SIG-M5 treated with dmso at 0.1 percent for 504 hours (cell line): ENCODE results near the gene ATP8A2.
"Not testable (repeated sequence)": the region's sequence is repeated elsewhere in the genome, so short reads cannot be mapped to it uniquely, and the experiment has no call there.

ENCODE experiments used
- DNase-seq: peaks from one replicate; lab custom pipeline; 2025; ENCODE audit not compliant: unreplicated experiment; lab: John Stamatoyannopoulos, UW

Gene ATP8A2

DNA sequence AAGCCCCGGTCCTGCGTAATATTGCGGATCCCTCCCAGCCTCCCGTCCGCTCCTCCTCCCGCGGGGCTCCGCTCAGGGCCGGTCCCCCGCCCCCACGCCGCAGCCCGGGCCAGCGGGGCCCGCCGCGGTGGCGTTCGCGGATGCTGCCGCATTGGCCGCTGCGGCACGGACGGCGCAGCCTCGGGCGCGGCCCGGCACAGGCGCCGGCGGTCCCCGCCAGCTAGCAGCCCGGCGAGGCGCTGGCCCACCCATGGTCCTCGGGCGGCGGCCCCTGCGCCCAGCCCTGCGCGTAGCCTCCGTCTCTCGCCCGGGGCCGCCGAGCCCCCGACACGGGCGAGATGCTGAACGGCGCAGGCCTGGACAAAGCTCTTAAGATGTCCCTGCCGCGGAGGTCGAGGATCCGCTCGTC lies at the start of gene ATP8A2:
ATP8A2 (plus strand) TSS at position 100 of the 409 bp plus-strand sequence; CDS start at position 339, 239 bp downstream.
- DNase-seq: no peak

DNA sequence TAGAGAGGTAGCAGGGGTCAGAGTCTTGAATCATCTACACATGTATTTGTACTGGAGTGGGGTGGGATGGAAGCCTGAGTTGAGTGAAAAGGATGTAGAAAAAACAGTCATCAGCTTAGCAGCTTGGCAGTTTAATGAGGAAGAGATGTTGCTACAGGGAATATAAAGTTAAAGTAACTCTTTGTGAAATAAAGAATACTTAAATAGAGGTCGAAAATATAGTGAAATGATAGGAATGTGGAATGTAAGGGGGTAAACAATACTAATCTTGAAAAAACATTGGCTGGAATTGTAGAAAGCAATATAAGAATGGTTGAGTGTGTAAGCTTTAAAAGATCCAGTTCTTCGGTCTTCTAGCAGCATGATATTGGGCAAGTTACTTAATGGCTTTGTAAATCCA lies 47.7 kb upstream of the ATP8A2 start:
- no peak for DNase-seq

DNA sequence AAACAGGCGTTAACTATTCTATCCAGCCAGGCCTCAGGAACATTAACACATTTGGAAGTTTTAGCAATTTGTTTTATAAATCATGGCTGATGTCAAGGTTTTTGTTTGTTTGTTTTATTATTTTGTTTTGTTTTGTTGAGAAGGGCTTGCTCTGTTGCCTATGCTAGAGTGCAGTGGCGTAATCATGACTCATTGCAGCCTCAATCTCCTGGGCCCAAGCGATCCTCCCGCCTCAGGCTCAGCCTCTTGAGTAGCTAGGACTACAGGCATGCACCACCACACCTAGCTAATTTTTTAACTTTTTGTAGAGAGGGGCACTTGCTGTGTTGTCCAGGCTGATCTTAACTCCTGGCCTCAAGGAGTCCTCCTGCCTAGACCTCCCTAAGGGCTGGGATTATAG lies 42.1 kb upstream of the ATP8A2 start:
- peak; percentile 11 for DNase-seq

DNA sequence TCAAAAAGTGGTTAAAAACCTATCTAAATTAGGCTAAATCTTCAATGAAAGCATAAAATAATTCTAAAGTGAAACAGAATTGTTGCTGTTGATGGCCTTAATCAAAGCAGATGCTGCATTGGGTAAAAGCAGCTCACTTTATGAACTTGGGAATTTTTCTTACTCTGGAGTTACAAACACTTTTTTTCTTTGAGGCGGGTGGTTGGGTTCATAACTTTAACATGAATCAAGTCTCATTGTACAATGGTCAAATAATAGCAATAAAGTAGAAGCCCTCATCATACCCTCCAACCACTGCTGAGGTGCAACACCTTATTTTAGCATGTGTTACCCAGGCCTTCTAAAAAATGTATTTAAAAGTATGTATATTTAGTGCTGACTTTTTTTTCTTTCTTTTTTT lies 41.2 kb upstream of the ATP8A2 start:
- DNase-seq: no peak

GRCh38 chr13:25335856-25336255 lies 35.9 kb upstream of the ATP8A2 start:
- DNase-seq: no peak

GRCh38 chr13:25345576-25345975 lies 26.2 kb upstream of the ATP8A2 start:
- DNase-seq: no peak

DNA sequence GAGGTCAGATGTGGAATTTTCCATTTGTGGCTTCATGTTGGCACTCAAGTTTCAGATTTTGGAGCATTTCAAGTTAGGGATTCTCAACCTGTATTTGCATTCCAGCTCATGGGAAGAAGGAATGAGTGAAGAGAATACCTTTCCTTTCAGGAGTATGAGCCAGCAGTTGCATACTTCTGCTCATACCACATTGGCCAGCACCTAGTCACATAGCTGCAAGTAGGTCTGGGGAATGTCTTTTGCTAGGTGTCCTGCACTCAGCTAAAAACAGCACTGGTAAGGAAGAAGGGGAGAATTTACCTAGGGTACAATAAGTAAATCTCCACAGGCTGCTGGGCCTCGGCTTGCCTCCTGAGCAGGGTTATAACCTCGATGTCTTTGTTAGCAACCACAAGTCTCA lies 24.6 kb upstream of the ATP8A2 start:
- DNase-seq: no peak

DNA sequence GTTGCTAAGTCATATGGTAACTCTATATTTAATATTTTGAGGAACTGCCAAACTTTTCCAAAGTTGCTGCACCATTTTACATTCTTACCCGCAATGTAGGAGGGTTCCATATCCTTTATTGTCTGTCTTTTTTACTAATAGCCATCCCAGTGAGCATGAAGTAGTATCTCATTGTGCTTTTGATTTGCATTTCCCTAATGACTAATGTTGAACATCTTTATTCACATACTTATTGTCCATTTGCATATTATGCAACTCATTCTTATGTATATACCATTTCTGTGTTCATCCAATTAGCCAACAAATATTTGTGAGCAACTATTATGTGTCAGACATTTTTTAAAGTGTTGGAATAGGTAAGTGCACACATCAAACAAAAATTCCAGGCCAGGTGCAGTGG lies 20.4 kb upstream of the ATP8A2 start:
- no peak for DNase-seq

- no peak for DNase-seq
These were observed 19.5 kb upstream of the ATP8A2 start for GRCh38 chr13:25352230-25352629.

- no peak for DNase-seq
These were observed 19.0 kb upstream of the ATP8A2 start for GRCh38 chr13:25352806-25353205.

DNA sequence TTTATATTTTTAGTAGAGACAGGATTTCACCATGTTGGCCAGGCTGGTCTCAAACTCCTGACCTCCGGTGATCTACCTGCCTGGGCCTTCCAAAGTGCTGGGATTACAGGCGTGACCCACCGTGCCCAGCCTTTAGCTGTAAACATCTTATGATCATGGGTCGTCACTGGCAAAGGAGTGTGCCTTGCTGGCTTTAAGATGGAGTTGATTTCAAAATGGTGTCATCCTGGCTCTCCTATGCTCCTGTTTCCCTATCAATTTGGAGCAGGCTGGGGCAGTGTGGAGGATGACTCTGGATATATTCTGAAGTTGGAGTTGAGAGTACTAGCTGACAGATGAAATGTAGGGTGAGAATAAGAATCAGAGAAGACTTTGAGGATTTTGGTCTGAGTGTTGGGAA lies 18.4 kb upstream of the ATP8A2 start:
- DNase-seq: no peak

- no peak for DNase-seq
These were observed 17.4 kb upstream of the ATP8A2 start for GRCh38 chr13:25354377-25354776.

- DNase-seq: not testable (repeated sequence)
These were observed 11.3 kb upstream of the ATP8A2 start for GRCh38 chr13:25360443-25360842.

GRCh38 chr13:25365720-25366235 lies 6.0 kb upstream of the ATP8A2 start:
- DNase-seq: no peak

GRCh38 chr13:25371158-25371874 lies 458 bp upstream of the ATP8A2 start:
- DNase-seq: no peak

DNA sequence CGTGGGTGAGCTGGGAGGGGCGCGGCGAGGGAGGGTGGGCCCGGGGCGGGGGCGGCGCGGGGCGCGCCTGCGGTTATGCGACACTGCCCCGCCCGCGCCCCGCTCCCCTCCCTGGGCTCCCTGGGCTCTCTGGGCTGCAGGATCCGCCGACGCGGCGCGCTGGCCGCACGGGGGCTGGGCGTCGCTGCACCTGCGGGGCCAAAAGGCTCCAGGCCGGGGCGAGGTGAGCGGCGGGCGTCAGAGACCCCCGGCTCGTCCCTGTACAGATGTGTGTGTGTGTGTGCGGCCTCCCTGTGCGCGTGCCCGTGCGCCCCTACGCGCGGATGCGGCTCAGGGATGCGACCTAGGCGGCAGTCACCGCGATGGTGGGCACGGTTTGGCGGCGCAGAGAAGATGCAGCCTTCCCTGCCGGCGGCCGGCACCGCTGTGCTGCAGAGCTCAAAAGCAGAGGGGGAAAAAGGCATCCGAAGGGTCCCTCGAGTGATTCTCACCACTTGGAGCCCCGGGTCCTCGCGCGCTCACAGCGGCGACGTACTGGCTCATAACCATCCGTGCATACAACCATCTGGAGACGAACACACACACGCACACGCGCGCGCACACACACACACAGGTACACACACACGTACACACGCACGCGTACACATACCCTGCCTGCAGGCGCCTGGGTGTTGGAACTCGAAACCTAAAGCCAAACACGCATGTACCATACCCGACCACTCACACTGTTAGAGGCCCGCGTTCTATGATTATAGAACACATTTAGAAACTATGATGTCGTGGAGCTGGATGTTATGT lies 709 bp downstream of the ATP8A2 start:
- DNase-seq: no peak

DNA sequence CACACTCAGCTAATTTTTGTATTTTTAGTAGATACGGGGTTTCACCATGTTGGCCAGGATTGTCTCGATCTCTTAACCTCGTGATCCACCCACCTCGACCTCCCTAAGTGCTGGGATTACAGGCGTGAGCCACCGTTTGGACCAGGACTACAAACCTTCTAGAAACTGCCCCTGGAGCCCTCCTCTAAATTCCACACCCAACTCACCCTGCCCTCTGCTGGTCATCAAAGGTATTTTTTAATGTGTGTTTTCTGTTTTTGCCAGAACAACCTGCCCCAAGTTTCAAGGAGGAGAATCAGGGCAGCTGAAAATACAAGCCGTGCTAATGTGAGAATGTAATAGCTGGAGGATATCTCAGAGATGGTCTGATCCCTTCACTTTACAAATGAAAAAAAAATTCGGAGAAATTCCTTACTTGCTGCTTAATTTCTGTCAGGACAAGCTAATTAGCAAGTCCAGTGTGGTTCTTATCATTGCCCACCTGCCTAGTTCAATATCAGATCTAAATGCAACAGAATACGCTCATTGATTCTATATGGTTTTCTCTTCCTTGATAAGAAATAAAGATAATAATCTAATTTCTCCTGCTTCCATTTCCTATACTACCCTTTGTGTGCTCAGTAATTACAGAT lies 4.1 kb downstream of the ATP8A2 start:
- DNase-seq: peak; percentile 53

DNA sequence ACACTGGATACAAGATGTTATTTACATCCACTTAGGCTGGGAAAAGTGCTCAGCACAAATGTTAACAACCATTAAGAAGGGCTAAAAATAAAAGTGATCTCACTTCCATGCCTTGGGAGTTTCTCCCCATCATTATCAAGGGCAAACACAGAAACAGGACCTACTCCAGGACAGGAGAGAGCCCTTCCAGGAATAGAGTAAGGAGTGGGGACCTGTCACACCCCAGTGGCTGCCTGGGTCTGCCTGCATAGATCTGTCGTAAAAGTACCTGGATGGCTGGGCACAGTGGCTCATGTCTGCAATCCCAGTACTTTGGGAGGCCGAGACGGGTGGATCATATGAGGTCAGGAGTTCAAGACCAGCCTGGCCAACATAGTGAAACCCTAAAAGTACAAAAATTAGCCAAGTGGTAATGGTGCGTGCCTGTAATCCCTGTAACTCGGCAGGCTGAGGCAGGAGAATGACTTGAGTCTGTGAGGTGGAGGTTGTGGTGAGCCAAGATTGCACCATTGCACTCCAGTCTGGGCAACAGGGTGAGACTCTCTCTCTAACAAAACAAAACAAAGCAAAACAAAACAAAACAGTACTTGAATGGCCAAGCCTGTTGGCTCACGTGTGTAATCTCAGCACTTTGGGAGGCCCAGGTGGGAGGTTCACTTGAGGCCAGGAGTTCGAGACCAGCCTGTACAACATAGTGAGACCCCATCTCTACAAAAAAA lies 5.6 kb downstream of the ATP8A2 start:
- no peak for DNase-seq

GRCh38 chr13:25378528-25378927 lies 6.8 kb downstream of the ATP8A2 start:
- no peak for DNase-seq

DNA sequence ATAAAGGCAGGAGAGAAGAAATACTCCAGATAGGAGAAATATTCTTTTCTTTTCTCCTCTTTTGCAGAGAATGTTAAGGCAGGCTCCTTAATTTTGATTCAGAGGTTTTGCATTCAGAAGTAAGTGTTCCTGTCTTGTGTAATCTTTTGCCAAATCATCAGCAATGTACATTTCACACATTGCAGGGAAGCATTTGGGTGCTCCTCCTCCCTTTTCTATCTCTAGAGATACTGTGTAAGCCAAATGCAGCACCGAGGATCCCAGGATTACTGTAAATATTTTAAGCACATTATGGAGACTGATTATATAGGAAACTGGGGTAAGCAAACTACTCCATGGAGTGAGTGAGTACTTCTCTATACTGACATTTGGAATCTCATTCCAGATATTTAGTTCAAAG lies 7.2 kb downstream of the ATP8A2 start:
- DNase-seq: no peak

DNA sequence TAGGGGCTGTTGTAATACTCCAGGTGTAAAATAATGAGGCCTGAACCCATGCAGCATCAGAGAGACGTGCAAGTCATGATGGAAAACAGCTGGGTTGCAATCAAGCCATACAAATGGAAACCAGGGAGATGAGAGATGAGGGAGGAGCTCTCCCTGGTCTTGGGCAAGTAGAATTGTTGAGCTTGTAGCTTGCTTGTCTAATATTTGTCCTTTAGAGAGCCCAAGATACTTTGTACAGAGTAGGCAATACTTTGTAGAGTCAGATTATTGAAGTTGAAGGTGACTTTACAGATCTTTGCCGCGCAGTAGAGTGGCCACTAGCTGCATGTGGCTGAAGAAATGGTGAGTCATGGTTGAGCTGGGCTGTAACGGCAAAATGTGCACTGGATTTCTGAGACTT lies 8.3 kb downstream of the ATP8A2 start:
- no peak for DNase-seq
